HEK293 (cell line): ENCODE data around the gene EDDM13.

Experiments used
- CTCF ChIA-PET: fragments of 350-600 bp; formaldehyde crosslinking; extraction: SDS; loops from one replicate; lab custom pipeline; 2021; ENCODE audit warnings: antibody characterized with exemption; lab: Yijun Ruan, JAX
- POLR2A ChIA-PET: fragments of 300-600 bp; formaldehyde crosslinking; extraction: SDS; loops from one replicate; lab custom pipeline; 2020; ENCODE audit warnings: antibody characterized with exemption, inconsistent platforms; lab: Yijun Ruan, JAX
- H3K27ac ChIP-seq: fragments of 200-500 bp; sonication (Bioruptor generic); 2 replicates; pipeline ENCODE4 v1.5.1; 2014; ENCODE audit warnings: low read depth, low read length, control low read depth, inconsistent platforms; ENCODE audit errors: extremely low read depth
- H3K36me3 ChIP-seq, 2 experiments: fragments of 200-500 bp in 1 of 2; sonication (Bioruptor generic) in 1 of 2; 1 replicate in 1 of 2; 2 replicates in 1 of 2; pipeline ENCODE4 v1.5.1; 2014 to 2017; ENCODE audit warnings: inconsistent platforms in 2 of 2, low read length in 2 of 2; ENCODE audit not compliant: control insufficient read depth in 2 of 2, insufficient read depth in 1 of 2
- H3K4me1 ChIP-seq: fragments of 200-500 bp; sonication (Bioruptor generic); 2 replicates; pipeline ENCODE4 v1.5.1; 2014; ENCODE audit warnings: mild to moderate bottlenecking, low read length, inconsistent platforms; ENCODE audit not compliant: control insufficient read depth, insufficient read depth
- H3K4me3 ChIP-seq: 2 replicates; pipeline ENCODE4 v1.5.1; 2011; ENCODE audit warnings: low read depth, mild to moderate bottlenecking, control low read depth, low read length, moderate library complexity
- H3K9me3 ChIP-seq: fragments of 200-500 bp; sonication (Bioruptor generic); 2 replicates; pipeline ENCODE4 v1.5.1; 2014; ENCODE audit warnings: low read depth, low read length, inconsistent platforms; ENCODE audit not compliant: control insufficient read depth, insufficient read depth
- BCL11A ChIP-seq: fragments of 450-650 bp; formaldehyde crosslinking; IDR thresholded peaks from 2 replicates; pipeline ENCODE4 v1.5.1; 2016; ENCODE audit warnings: low read depth, missing biosample characterization, missing genetic modification characterization
- GFI1B ChIP-seq: fragments of 450-650 bp; formaldehyde crosslinking; IDR thresholded peaks from 2 replicates; pipeline ENCODE4 v1.5.1; 2016; ENCODE audit warnings: missing biosample characterization, missing genetic modification characterization
- GLI4 ChIP-seq: fragments of 450-650 bp; formaldehyde crosslinking; IDR thresholded peaks from 2 replicates; pipeline ENCODE4 v1.5.1; 2016; ENCODE audit warnings: missing biosample characterization, missing genetic modification characterization
- HOXA7 ChIP-seq: sonication (generic); formaldehyde crosslinking; IDR thresholded peaks from 2 replicates; pipeline ENCODE4 v1.8.1; 2022; ENCODE audit warnings: missing genetic modification reagents, borderline replicate concordance
- ZBTB49 ChIP-seq: fragments of 450-650 bp; formaldehyde crosslinking; IDR thresholded peaks from 2 replicates; pipeline ENCODE4 v1.5.1; 2016; ENCODE audit warnings: missing biosample characterization, missing genetic modification characterization, low read depth
- ZFP69B ChIP-seq: fragments of 450-650 bp; formaldehyde crosslinking; IDR thresholded peaks from 2 replicates; pipeline ENCODE4 v1.5.1; 2016; ENCODE audit warnings: missing biosample characterization, missing genetic modification characterization
- ZNF202 ChIP-seq: fragments of 450-650 bp; formaldehyde crosslinking; IDR thresholded peaks from 2 replicates; pipeline ENCODE4 v1.5.1; 2016; ENCODE audit warnings: missing biosample characterization, missing genetic modification characterization, borderline replicate concordance
- ZNF214 ChIP-seq: fragments of 450-650 bp; formaldehyde crosslinking; IDR thresholded peaks from 2 replicates; pipeline ENCODE4 v1.5.1; 2017; ENCODE audit warnings: missing biosample characterization, mild to moderate bottlenecking, missing genetic modification characterization, borderline replicate concordance
- ZNF362 ChIP-seq: fragments of 450-650 bp; formaldehyde crosslinking; IDR thresholded peaks from 2 replicates; pipeline ENCODE4 v1.5.1; 2016; ENCODE audit warnings: missing biosample characterization, missing genetic modification characterization
- ZNF366 ChIP-seq: fragments of 450-650 bp; formaldehyde crosslinking; conservative IDR thresholded peaks from 2 replicates; pipeline ENCODE4 v1.5.1; 2016; ENCODE audit warnings: missing biosample characterization, missing genetic modification characterization
- ZNF530 ChIP-seq: fragments of 450-650 bp; formaldehyde crosslinking; IDR thresholded peaks from 2 replicates; pipeline ENCODE4 v1.5.1; 2016; ENCODE audit warnings: low read depth, missing biosample characterization, missing genetic modification characterization
- ZNF639 ChIP-seq: fragments of 450-650 bp; formaldehyde crosslinking; IDR thresholded peaks from 2 replicates; pipeline ENCODE4 v1.5.1; 2016; ENCODE audit warnings: missing biosample characterization, missing genetic modification characterization
- ZNF664 ChIP-seq: fragments of 450-650 bp; formaldehyde crosslinking; IDR thresholded peaks from 2 replicates; pipeline ENCODE4 v1.5.1; 2016; ENCODE audit warnings: missing biosample characterization, missing genetic modification characterization
- ZNF707 ChIP-seq: fragments of 450-650 bp; formaldehyde crosslinking; IDR thresholded peaks from 2 replicates; pipeline ENCODE4 v1.5.1; 2016; ENCODE audit warnings: missing biosample characterization, missing genetic modification characterization
- ZSCAN30 ChIP-seq: fragments of 450-650 bp; IDR thresholded peaks from 2 replicates; pipeline ENCODE4 v1.5.1; 2018; ENCODE audit warnings: missing biosample characterization, mild to moderate bottlenecking, missing genetic modification characterization, moderate library complexity
- ZSCAN5A ChIP-seq: fragments of 450-650 bp; formaldehyde crosslinking; IDR thresholded peaks from 2 replicates; pipeline ENCODE4 v1.5.1; 2016; ENCODE audit warnings: missing biosample characterization, missing genetic modification characterization

The EDDM13 gene

GRCh38 chr19:56301886-56302620 is 29.5 kb downstream of the EDDM13 start:
- POLR2A ChIA-PET = no interaction called here
- CTCF ChIA-PET = interaction anchor here (1.2 to 5.5 kb wide), 2 partner anchors 8 to 49 kb away, joined by 3 to 51 read pairs; no protein-coding TSS in a partner anchor
- no peaks in the 10 kb centered on the region for H3K9me3 ChIP-seq
- TF ChIP-seq BCL11A (tag by site-specific recombination) = no peak
- TF ChIP-seq ZNF366 (tag by site-specific recombination) = peak; percentile 61
- H3K36me3 ChIP-seq = peaks cover 3 to 9% of the 10 kb centered on the region in 2 experiments; a peak in 2 of 3 replicates
- no peaks in the 10 kb centered on the region for H3K4me1 ChIP-seq
- no peak overlapping the region for H3K27ac ChIP-seq
- no peak overlapping the region for H3K4me3 ChIP-seq

- no peak for TF ChIP-seq GLI4 (tag by site-specific recombination)
- TF ChIP-seq ZFP69B (tag by site-specific recombination) = no peak
- TF ChIP-seq ZNF362 (tag by site-specific recombination) = no peak
- TF ChIP-seq ZNF707 = no peak
- no peak for TF ChIP-seq ZNF664 (tag by site-specific recombination)
- no peak for TF ChIP-seq ZBTB49 (tag by site-specific recombination)
- TF ChIP-seq ZNF639 (tag by site-specific recombination) = no peak
- TF ChIP-seq GFI1B (tag by site-specific recombination) = no peak
- no peak for TF ChIP-seq HOXA7 (CRISPR knock-in tag)
- TF ChIP-seq ZSCAN5A (tag by site-specific recombination) = no peak
- no peak for TF ChIP-seq ZNF530 (tag by site-specific recombination)
- no peak for TF ChIP-seq ZSCAN30 (tag by site-specific recombination)
- no peak for TF ChIP-seq ZNF202 (tag by site-specific recombination)
- TF ChIP-seq ZNF214 (tag by site-specific recombination) = no peak
- POLR2A ChIA-PET = no interaction called here
- H3K27ac ChIP-seq = no peak overlapping the region
- no peaks in the 10 kb centered on the region for H3K9me3 ChIP-seq
- CTCF ChIA-PET = no interaction called here
- H3K4me1 ChIP-seq = no peaks in the 10 kb centered on the region
- no peak overlapping the region for H3K4me3 ChIP-seq
- peaks cover 3 to 13% of the 10 kb centered on the region in 2 experiments; a peak in 2 of 3 replicates for H3K36me3 ChIP-seq
These were observed 31.7 kb downstream of the EDDM13 start for GRCh38 chr19:56304243-56304642.
